Mesenteric fat pad (tissue), 1 donor: ENCODE measurements around the gene EIF4E3. TPM values are rescaled to one million over a fixed set of nuclear protein-coding genes. Genes with fewer than 3 reads are reported as not detected.

ENCODE experiments used
- DNase-seq: peaks from one replicate; pipeline ENCODE4 v3.0.0-alpha.2; 2020; ENCODE audit warnings: low spot score
- total RNA-seq: library from RNA; stranded (reverse); fragmentation: NEBNext Ultra II Directional; extraction: Animal tissue kit (Norgen Biotek cat#: 25700); gene quantifications from one replicate; pipeline ENCODE4 v1.2.1, GENCODE V29; 2021
- donor health status: DM: yes; HTN: yes; CAD: no.

EIF4E3 gene
- total RNA-seq, 1 donor from 2014 or later = 34.9 TPM

DNA sequence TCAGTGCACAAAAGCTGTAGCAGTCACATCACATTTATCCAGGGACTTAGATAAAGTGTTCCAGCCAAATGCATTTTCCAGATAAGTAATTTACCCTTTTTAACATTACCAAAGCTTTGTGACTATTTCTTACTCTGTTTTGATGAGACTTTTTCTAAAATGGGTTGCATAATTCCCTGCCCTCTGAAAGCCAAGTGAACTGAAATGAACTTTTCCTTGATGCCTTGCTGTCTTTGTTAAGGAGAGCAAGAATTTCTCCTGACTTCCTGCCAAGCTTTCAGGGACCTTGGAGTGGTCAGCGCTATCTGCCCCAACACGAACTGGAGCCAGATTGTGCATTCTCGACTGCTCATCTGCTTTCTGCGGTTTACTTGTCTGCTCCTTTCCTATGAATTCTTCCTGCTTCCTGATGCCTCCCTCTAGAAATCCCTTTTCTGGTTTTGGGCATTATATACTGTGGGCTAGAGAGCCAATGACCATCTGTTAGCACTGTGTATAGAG, 34.8 kb downstream of the EIF4E3 start:
- DNase-seq = no peak

DNA sequence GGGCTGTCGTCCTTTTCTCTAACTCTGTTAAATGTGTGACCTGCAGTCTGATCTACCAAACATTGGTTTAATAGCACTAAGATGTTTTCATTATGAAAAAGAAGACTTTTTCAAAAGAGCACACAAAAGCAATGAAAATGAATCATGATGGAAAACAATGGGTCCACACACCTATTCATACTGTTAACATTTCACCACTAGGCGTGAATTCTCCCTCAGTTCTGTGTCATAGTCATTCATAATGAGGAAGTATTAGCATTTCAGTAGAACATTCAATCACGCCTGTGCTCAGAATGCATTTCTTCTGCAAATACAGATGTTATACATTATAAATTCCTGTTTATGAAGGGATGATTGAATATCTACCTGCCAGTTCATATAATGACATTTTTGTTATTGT, 35.9 kb downstream of the EIF4E3 start:
- DNase-seq = no peak

DNA sequence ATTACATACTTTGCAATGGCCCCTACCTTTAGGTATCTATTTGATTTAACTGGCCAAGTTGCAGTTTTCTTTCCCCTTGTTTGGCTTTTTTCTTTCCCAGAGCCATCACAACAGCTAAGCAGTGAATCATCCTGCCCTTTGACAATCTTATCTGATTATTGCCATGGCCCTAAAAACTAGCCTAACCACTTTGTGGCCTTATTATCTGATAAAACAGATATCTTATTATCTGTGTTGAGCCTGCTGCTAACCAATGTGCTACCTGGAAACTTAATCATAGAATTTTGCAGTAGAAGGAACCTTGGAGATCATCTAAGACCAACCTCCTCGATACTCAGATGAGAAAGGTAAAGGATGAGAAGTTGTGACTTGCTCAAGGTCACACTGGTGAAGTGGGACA, 37.1 kb downstream of the EIF4E3 start:
- DNase-seq = no peak

DNA sequence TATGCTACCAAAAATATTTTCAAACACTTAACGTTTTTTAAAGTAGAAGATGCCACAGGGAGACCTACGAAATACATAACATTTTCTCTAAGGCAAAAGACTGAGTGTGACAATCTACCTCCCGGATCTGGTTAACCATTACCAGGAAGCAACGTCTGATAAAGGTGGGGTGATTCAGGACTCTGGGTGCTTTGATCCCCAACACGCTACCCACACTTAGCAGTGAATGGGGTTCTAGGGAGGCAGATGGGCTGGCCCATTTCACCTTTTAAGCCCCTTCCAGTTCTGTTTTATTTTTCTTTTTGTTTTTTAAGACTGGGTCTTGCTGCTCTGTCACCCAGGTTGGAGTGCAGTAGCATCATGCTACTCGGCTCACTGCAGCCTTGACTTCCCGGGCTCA, 39.5 kb downstream of the EIF4E3 start:
- no peak for DNase-seq

DNA sequence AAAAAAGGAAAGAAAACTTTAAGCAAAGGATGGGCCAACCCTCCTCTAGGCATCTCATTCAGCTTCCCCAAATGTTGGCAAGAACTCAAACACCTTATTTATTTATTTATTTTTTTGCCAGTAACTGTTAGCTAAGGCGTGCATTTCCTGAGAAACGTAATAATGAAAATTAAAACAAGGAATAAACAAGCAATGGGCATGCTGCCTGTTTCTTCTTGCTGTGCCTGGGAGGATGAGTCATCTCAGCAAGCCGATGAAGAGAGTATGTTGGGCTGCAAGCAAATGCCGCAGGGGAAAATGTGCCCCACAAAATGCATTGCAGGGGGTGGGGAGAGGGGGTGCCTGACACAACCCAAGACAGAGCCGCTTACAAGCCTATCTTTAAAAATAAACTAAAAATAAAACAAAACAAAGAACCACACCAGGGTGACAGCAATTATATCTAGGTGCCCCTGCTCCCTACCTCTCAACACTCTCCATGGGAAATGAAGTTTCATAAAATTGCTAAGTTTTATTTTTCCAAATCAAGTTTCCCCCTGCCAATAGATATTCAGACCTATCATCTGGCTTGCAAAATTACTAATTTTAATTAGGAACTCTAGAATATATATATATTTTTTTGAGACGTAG, 40.3 kb downstream of the EIF4E3 start:
- DNase-seq = no peak

DNA sequence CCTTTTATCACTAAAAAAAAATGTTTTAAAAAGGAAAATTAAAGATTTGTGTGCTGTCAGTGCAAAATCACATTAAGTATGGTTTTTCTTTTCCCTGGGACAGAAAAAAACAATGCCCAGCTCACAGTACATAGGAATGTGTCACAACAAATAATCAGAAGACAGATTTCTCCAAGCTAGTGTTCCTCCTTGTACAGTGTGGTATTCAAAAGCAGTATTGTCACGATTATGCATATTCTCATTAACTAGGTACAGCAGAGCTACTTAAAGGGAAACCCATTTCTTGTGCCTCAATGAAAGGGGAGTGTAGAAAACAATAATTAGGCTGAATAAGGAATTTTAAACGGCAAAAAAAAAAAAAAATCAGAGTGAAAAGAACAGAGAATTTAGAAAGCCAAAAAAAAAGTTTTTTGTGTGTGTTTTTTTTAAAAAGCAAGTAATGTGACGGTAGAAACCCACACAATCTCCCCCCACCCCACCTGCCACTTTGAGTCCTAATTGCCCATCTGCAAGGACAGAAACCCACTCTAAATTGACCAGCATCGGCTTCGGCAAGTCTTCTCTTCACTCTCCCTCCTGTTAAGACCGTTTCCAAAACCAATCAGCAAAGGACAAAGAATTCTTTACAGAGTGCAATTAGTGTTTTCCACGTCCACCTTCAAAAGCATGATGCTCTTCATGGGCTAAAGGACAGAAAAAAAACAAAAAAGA, 41.0 kb downstream of the EIF4E3 start:
- no peak for DNase-seq

DNA sequence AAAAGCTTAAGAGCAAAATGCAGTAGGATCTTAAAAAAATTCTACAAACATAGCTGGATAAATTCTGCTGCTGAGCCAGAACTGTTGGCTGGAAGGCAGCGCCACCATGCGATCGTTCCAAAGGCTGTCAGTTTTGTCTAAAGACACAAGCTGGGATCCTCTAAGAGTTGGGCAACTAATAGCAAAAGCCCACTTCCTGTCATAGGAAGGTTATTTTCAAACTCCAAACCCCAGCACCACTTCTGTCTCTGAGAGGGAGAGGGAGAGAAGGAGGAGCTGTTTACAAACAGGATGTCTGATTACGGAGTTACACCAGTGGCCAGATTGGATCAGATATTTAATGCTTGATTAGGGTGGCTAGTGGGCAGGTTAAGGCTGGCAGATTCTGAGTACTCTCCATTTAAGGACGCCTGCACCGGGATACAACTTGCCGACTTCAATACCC, 44.0 kb downstream of the EIF4E3 start:
- DNase-seq = no peak

DNA sequence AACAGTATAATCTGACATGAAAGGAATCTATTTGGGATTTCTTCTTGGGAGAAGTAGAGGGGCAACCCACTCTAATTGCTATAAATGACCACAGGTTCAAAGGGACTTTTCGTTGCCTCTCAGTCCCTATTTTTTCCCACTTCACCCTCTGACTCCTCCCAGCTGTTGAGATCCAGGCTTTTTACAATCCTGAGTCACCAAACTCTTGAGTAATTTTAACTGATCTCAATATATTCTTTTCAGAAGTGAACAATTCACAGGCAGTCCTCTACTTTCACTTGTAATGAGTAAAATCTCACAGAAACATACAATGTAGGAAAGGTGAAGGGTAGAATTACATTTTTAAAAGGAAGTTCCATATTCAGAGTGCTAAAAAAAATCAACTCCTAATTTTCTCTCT, 44.6 kb downstream of the EIF4E3 start:
- no peak for DNase-seq

DNA sequence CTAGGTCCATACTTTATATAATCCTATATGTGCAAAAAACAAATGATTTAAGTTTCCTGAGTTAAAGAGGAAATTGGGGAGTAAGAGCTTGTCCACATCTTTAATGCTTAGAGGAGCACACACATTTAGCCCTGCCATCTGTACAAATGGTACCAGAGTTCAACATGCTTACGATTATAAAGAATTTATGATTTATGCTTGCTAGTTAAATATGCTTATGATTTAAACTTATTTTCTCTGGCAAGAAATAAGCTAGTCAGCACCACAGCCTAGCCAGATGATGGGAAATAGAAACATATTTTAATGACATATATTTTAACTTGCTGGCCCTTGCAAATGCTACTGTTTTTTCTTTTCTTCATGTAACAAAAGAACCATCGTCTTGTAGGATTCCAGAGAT, 48.3 kb downstream of the EIF4E3 start:
- DNase-seq = no peak

DNA sequence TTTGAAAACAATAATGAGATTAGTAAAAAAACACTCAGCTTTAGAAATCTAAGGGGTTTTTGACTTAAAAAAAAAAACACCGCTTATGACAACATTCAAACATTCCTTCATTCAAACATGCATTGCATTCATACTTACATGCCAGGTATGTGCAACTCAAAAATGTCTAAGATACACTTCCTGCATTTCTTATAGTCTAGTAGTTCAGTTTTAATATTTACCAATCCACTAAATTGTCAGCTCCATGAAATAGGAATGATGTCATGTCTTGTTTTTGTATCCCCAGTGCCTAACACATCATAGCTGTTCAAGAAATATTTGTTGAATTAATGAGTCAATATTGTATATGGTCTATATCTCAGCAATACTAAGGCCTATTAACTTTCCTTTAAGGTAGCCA, 51.7 kb downstream of the EIF4E3 start:
- no peak for DNase-seq

DNA sequence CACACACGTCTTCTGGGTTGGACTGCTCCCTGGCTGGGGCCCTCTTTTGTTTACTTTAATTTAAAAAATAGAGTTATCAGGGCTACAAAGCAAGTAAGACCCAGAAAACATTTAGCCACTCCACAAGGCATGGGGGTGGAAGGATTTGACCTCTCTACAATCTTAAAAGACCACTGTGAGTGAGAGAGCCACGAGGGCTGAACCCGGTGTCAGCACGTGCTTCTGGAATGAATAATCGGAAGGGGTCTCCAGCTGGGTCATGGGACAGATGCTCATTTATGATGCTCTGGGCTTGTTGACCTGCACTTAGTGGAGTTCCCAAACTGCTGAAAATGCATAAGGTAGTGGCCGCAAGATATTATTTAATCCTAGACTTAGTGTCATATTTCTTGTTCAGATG, 52.4 kb downstream of the EIF4E3 start:
- DNase-seq = no peak

DNA sequence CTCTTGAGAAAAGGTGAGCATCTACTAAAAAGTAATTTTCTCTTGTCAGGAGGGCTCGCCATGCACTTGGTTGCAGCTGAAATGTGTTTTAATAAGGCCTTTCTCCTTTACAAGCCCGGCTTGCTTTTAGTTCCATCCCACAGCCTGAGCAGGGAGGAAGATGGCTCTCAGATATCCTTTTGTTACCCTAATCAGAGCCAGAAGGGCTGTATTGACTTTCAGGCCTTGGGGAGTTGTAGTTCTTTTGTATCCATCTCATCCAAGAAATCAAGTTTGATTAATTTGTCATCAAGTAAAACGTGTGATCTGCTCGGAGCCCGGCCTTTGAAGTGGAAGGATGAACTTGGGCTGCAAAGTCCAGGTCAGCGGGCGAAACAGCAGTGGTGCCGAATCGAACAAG, 52.9 kb downstream of the EIF4E3 start:
- no peak for DNase-seq

DNA sequence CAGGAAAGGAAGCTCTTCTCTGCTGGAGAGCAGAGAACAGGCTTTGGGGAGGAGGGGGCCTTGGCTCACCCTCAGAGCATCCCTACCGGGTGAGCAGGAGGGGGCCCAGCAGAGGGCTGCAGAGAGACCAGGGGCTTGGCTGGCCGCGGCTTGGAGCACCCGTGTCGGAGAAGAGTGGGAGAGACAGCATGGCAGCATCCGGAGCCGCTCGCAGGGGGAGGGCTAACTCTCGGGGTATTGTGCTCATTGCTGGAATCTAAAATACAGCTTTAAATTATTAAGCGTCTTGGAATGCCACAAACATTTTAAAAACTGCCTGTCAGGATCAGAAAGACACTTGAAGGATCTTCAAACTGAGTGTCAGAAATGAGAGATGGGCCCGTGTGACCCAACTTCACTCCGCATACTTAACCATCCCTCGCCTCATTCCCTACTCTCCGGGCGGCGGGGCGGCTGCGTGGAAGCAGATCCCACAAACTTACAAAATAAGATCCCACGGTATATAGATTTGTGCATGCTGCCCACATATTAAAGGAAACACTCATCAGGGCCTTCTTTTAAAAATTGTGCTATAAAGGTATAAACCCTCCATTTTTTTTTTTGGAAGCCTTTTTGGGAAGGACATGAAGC, 53.9 kb downstream of the EIF4E3 start:
- DNase-seq = no peak

DNA sequence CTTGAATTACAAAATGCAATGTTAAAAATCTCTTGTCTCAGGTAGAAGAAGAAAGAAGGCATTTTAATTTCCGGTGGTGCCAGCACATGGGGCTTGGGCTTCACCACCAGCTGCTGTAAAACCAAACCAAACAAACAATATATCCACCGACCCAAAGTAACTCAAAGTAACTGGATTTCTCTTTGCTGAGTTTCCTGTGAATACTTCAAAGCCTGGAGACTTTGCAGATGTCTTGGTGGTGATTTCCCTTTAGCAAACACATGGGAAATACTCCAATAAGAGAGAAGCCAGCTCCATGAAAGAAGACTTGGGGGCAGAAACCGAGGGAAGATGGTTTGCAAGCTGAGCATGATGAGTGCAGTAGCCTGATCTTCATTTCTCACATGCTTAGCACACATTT, 62.6 kb downstream of the EIF4E3 start:
- DNase-seq = no peak

DNA sequence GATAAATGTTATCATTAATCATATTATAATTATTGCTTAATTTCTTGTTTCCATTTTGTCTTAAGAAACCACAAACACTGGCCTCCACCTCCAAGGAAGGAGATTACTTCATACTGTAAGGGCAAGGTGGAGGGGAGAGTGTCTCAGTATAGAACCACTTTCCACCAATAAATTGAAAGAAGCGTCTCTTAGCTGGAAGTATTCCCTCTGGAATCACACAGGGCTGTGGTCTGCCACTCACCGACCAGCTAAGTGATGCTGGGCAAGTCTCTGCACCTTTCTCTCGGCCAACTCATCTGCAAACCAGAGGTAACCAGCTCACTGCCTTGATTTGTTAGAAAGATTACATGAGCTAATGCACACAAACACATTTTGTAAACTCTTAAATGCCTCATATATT, 63.1 kb downstream of the EIF4E3 start:
- DNase-seq = no peak

DNA sequence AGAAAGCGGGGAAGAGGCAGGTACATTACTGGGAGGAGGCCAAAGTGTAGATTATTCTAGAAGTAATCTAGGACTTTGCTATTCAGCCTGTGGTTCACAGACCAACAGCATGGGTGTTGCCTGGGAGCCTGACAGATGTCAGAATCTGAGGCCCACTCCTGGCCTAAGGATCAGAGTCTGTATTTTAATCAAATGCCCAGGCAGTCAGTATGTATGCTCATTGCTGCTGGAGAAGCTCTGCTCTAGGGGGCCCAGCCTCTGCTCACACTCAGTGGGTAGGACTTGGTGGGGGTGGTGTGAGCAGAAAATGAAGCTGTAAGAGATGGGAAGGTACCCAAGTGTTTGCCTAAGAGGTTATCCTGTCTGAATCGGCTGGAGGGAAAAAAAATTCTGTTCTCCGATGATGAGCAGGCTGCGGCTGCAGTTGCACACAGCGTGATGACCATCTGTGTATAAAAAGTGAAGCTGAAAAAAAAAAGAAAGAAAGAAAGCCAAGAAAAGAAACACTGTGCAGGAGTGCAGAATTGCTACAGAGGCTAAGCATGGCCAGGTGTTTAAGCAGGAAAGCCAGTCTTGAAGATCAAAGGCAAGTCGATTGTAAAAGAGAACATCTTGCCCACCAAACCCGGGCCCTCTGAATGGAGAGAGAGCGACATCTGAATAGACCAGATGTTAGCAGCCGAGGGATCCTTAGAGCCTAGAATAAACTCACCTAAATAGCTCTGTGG, 65.2 kb downstream of the EIF4E3 start:
- DNase-seq = no peak

DNA sequence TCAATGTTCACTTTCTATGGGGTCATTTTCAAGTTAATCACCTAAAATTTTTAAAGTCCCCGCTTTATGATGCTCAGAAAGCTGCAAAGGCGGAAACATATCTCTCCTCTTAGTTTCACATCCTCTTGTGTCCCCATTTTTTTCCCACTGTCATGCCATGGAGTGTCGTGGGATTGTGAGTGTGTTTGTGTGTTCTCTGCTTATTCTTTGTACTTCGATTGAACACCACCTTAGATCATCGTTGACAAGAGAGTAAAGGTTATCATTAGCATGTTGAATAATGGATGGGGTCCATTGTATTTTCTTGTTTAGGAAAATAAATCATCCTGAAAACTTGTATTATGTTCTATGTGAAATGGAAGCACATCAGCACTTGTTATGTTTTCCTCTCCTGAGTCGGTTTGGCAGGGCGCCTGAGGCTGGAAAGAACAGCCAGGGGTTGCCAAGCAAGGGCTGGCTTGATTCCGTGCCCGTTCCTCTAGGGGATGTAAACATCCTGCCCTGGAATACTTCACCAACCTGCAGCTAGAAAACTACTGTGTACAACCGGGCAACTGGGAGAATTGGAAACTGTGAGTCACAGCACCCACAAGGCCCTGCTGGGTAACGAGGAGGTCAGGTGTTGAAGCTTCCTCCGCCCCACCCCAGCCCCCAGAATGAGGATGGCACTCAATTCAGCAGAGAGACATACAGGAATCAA, 67.2 kb downstream of the EIF4E3 start:
- DNase-seq = no peak

DNA sequence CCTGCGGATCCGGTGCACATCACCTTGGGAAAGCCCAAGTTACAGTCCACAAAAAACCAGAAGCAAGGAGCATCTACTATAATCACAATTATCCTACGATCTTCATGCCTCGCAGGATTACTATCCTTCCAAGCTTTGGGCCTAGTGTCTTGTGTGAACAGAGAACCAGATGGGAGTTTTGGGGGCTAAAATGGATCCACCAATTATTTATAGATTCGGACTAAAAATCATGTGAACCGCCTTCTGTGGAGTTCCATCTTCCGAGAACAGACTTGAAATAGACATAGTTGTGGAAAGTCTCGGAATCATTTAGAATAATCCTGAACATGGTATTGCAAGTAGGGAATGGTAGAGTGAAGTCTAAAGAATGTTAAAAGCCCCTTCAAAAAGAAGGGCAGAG, 70.1 kb downstream of the EIF4E3 start:
- no peak for DNase-seq

DNA sequence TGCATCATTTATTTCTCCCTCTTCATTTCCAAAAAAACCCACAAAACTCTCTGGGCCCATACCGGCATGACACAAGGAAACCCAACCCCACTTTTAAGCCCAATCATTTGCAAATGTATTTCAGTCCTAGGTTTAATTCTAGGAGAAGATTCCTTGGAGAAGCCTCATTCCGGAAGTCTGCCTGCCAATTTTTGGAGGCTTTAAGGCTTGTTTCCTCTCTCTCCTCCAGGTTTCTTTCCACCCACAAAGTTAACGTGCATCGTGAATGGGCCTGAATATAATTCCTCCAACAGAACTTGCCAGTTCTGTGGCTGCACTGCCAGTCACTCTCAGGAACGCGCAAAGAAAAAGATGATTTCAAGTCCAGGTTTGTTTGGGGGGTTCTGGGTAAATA, 71.8 kb downstream of the EIF4E3 start:
- no peak for DNase-seq

DNA sequence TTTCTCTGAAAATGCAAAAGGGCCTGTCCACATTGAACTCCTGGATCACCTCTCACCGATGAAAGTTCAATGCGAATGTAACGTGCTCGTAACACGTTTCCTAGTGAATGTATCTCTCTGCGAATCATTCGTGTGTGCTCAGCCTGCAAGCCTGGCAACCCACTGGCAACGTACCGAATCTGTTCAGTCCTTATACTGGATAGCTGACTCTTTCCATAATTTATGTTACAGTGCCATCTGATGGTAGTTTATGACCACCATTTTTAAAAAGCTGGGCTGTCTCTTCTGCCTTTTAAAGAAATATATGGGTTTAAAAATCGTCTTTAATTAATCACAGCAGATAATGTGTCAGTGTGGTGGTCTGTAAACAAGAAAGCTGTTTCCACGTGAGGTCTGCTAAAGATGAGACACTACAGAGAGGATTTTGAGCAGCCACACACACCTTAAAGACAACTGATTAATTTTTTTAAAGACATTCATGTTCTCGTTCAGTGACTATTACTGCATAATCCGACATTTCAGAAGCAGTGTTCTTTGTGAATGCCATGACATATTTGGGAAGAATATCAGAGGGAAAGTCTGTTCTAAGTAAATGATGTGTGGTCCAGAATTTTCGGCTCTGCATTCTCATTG, 72.3 kb downstream of the EIF4E3 start:
- no peak for DNase-seq

DNA sequence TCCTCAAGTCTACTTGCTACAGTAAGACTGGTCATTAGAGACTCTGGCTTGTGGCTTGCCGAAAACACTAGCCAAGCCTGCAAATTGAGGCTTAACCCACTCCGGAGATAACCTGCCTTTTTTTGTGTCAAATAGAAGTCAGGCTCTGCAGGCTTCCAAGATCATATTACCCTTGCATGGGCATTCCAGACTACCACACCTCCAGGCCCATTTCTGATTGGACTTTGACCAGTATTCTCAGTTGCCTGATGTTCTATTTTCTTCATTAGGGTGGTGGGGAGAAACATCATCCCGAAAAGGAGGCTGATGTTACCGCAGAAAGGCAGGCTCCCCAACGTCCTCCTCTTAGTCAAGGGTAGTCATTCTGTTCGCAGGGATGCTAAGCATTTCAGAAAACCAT, 73.6 kb downstream of the EIF4E3 start:
- DNase-seq = no peak
